H9 (cell line): Measurements from ENCODE around the gene SLITRK6. TPM values are rescaled to one million over a fixed set of nuclear protein-coding genes. Genes with fewer than 3 reads are reported as not detected.
A peak's percentile ranks its signal among the peaks of the same experiment; 100 is the strongest.

ENCODE experiments used
- DNase-seq: peaks from one replicate; pipeline ENCODE4 v3.0.0-alpha.2; 2017
- H2AFZ ChIP-seq: one replicate; pipeline ENCODE4 v1.6.1; 2013; ENCODE audit warnings: mild to moderate bottlenecking, low read length, control low read depth, moderate library complexity
- H2AK5ac ChIP-seq: 2 replicates; pipeline ENCODE4 v1.6.1; 2013; ENCODE audit warnings: low read length, control low read depth, mixed read lengths; ENCODE audit not compliant: insufficient read length
- H2BK120ac ChIP-seq: one replicate; pipeline ENCODE4 v1.6.1; 2013; ENCODE audit warnings: low read depth, mild to moderate bottlenecking, low read length, control low read depth, inconsistent platforms; ENCODE audit not compliant: poor library complexity, severe bottlenecking
- H2BK12ac ChIP-seq: 2 replicates; pipeline ENCODE4 v1.6.1; 2013; ENCODE audit warnings: low read length, control low read depth, mixed read lengths, low read depth; ENCODE audit not compliant: insufficient read length
- H2BK15ac ChIP-seq: 2 replicates; pipeline ENCODE4 v1.6.1; 2013; ENCODE audit warnings: low read depth, low read length, control low read depth
- H2BK20ac ChIP-seq: one replicate; pipeline ENCODE4 v1.6.1; 2013; ENCODE audit warnings: low read depth, mild to moderate bottlenecking, low read length, control low read depth, inconsistent platforms; ENCODE audit not compliant: poor library complexity, severe bottlenecking
- H2BK5ac ChIP-seq: 2 replicates; pipeline ENCODE4 v1.6.1; 2013; ENCODE audit warnings: low read length, control low read depth, mixed read lengths; ENCODE audit not compliant: insufficient read length
- H3K14ac ChIP-seq: 2 replicates; pipeline ENCODE4 v1.6.1; 2013; ENCODE audit warnings: low read length, control low read depth; ENCODE audit not compliant: insufficient read depth
- H3K18ac ChIP-seq: 2 replicates; pipeline ENCODE4 v1.6.1; 2013; ENCODE audit warnings: low read depth, mild to moderate bottlenecking, mixed read lengths, low read length, control low read depth; ENCODE audit not compliant: insufficient read length
- H3K23ac ChIP-seq: 2 replicates; pipeline ENCODE4 v1.6.1; 2013; ENCODE audit warnings: low read length, control low read depth, mixed read lengths, low read depth; ENCODE audit not compliant: insufficient read length
- H3K23me2 ChIP-seq: 2 replicates; pipeline ENCODE4 v1.6.1; 2013; ENCODE audit warnings: low read depth, mild to moderate bottlenecking, mixed read lengths, low read length, control low read depth; ENCODE audit not compliant: insufficient read length, poor library complexity, severe bottlenecking
- H3K27ac ChIP-seq: 2 replicates; pipeline ENCODE4 v1.5.1; 2013; ENCODE audit warnings: low read length, control low read depth, mixed read lengths, low read depth; ENCODE audit not compliant: insufficient read length
- H3K27me3 ChIP-seq: 2 replicates; pipeline ENCODE4 v1.6.1; 2013; ENCODE audit warnings: low read length, control low read depth, inconsistent platforms; ENCODE audit not compliant: insufficient read depth
- H3K4ac ChIP-seq: 2 replicates; pipeline ENCODE4 v1.6.1; 2013; ENCODE audit warnings: low read depth, mild to moderate bottlenecking, control low read depth, inconsistent platforms, low read length, moderate library complexity
- H3K4me1 ChIP-seq: 2 replicates; pipeline ENCODE4 v1.6.1; 2013; ENCODE audit warnings: low read length, control low read depth, inconsistent platforms; ENCODE audit not compliant: insufficient read depth
- H3K4me2 ChIP-seq: 2 replicates; pipeline ENCODE4 v1.6.1; 2013; ENCODE audit warnings: low read length, control low read depth, mixed read lengths; ENCODE audit not compliant: insufficient read length, insufficient read depth
- H3K56ac ChIP-seq: 2 replicates; pipeline ENCODE4 v1.6.1; 2013; ENCODE audit warnings: low read depth, mild to moderate bottlenecking, mixed read lengths, low read length, control low read depth; ENCODE audit not compliant: insufficient read length
- H3K79me1 ChIP-seq: 2 replicates; pipeline ENCODE4 v1.6.1; 2013; ENCODE audit warnings: low read depth, mild to moderate bottlenecking, moderate library complexity, low read length, control low read depth, inconsistent platforms; ENCODE audit not compliant: insufficient read depth, poor library complexity, severe bottlenecking
- H3K79me2 ChIP-seq: 2 replicates; pipeline ENCODE4 v1.6.1; 2013; ENCODE audit warnings: low read length, control low read depth, inconsistent platforms; ENCODE audit not compliant: insufficient read depth
- H3K9ac ChIP-seq: 2 replicates; pipeline ENCODE4 v1.6.1; 2013; ENCODE audit warnings: low read length, control low read depth, mixed read lengths; ENCODE audit not compliant: insufficient read length; ENCODE audit errors: extremely low read depth
- H3K9me3 ChIP-seq: one replicate; pipeline ENCODE4 v1.6.1; 2013; ENCODE audit warnings: low read depth, low read length, inconsistent platforms; ENCODE audit not compliant: control insufficient read depth
- H3T11ph ChIP-seq: one replicate; pipeline ENCODE4 v1.6.1; 2013; ENCODE audit warnings: mild to moderate bottlenecking, low read length, control low read depth, inconsistent platforms
- H4K20me1 ChIP-seq: one replicate; pipeline ENCODE4 v1.6.1; 2013; ENCODE audit not compliant: control insufficient read depth, insufficient read length, insufficient read depth
- H4K5ac ChIP-seq: 2 replicates; pipeline ENCODE4 v1.6.1; 2013; ENCODE audit warnings: low read depth, mild to moderate bottlenecking, mixed read lengths, low read length, control low read depth; ENCODE audit not compliant: insufficient read length
- H4K8ac ChIP-seq: replicated peaks from 2 replicates; pipeline ENCODE4 v1.6.1; 2013; ENCODE audit warnings: low read length, control low read depth, mixed read lengths, low read depth; ENCODE audit not compliant: insufficient read length
- H4K91ac ChIP-seq: 2 replicates; pipeline ENCODE4 v1.6.1; 2013; ENCODE audit warnings: low read depth, mild to moderate bottlenecking, moderate library complexity, mixed read lengths, low read length, control low read depth; ENCODE audit not compliant: insufficient read length
- H3K27ac Mint-ChIP-seq, 3 experiments: 2 replicates in 2 of 3; 3 replicates in 1 of 3; pipeline ENCODE4 v1.8.0; 2020 to 2021; ENCODE audit warnings: mixed read lengths in 3 of 3, mild to moderate bottlenecking in 1 of 3, moderate library complexity in 1 of 3
- H3K27me3 Mint-ChIP-seq: 2 replicates; pipeline ENCODE4 v1.8.0; 2021; ENCODE audit warnings: low read depth, mild to moderate bottlenecking, moderate library complexity, mixed read lengths
- H3K36me3 Mint-ChIP-seq, 3 experiments: 2 replicates in 2 of 3; 3 replicates in 1 of 3; pipeline ENCODE4 v1.8.0; 2020 to 2021; ENCODE audit warnings: low read depth in 3 of 3, mixed read lengths in 3 of 3; ENCODE audit not compliant: insufficient read depth in 1 of 3
- H3K4me1 Mint-ChIP-seq, 2 experiments: 2 replicates each; pipeline ENCODE4 v1.8.0; 2020; ENCODE audit warnings: mixed read lengths in 2 of 2
- H3K4me3 Mint-ChIP-seq, 2 experiments: 2 replicates in 1 of 2; 3 replicates in 1 of 2; pipeline ENCODE4 v1.8.0; 2020 to 2021; ENCODE audit warnings: mild to moderate bottlenecking in 2 of 2, mixed read lengths in 2 of 2, moderate library complexity in 1 of 2
- H3K9me3 Mint-ChIP-seq, 2 experiments: 2 replicates in 1 of 2; 3 replicates in 1 of 2; pipeline ENCODE4 v1.8.0; 2020; ENCODE audit warnings: mild to moderate bottlenecking in 2 of 2, mixed read lengths in 2 of 2, moderate library complexity in 1 of 2
- WGBS: extraction: QIAGEN DNeasy Blood & Tissue Kit; methylation state at CpG from one replicate; pipeline ENCODE4 v1.1.7; 2013; ENCODE audit warnings: missing lambda C conversion rate, low lambda C conversion rate, mixed read lengths; ENCODE audit not compliant: insufficient read length; ENCODE audit errors: extremely low coverage; 5-methylcytosine and 5-hydroxymethylcytosine counted together
- total RNA-seq: library from RNA; stranded (reverse); gene quantifications from 2 replicates; pipeline ENCODE4 v1.2.1, GENCODE V29; 2021
- TF ChIP-seq, protein P1 (sequence below): fragments of 200-600 bp; sonication (generic); conservative IDR thresholded peaks from 3 replicates; pipeline ENCODE4 v1.8.0; 2021; ENCODE audit warnings: antibody characterized with exemption, mild to moderate bottlenecking

SLITRK6 gene
- total RNA-seq, 1 experiment from 2014 or later = not detected

DNA sequence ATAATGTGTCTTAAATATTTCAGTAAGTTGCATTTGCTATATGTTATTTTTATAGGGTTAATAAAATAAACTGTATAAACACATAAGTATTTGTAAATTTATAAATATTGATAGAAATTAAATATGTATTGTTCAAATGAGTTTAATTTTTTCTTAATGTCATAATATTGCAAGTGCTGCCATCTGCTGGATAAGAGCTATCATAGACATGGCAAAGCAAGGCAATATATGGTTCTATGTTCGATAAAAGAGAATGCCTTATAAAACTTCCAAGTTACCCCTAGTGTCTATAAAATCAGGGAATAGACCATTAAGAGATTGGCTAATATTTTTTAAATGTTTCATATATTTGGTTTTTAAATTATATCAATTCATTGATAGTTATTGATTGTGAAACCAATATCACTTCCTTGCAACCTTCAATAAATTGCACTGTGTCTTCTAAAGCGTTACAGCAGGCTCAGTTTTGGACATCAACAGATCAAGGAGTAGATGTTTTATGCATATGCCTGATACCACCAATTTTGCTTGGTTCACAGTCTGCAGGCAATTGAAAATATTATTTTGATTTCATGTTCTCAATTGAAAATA, 29.0 kb upstream of the SLITRK6 start:
- Mint-ChIP-seq H3K4me1 (no peaks in the 10 kb centered on the region), H3K4me3 (no peak overlapping the region), H3K9me3 (no peaks in the 10 kb centered on the region), H3K36me3 (no peaks in the 10 kb centered on the region), H3K27ac (no peak overlapping the region), H3K27me3 (no peaks in the 10 kb centered on the region)
- Histone ChIP-seq H3K9me3 (no peaks in the 10 kb centered on the region), H3K23me2 (no peaks in the 10 kb centered on the region), H4K5ac (no peak overlapping the region), H4K20me1 (no peaks in the 10 kb centered on the region), H2BK20ac (no peak overlapping the region), H3K56ac (no peak overlapping the region), H3K14ac (no peak overlapping the region), H3K79me1 (no peaks in the 10 kb centered on the region), H3K27me3 (no peaks in the 10 kb centered on the region), H3K9ac (no peak overlapping the region), H3K4me2 (no peak overlapping the region), H3K27ac (no peak overlapping the region), H3K18ac (no peak overlapping the region), H2AK5ac (no peak overlapping the region), H3K23ac (no peak overlapping the region), H2BK15ac (no peak overlapping the region), H4K91ac (no peak overlapping the region), H3K4me1 (no peaks in the 10 kb centered on the region), H2BK5ac (no peak overlapping the region), H4K8ac (no peak overlapping the region), H2AFZ (no peak overlapping the region), H2BK12ac (no peak overlapping the region), H3K79me2 (no peaks in the 10 kb centered on the region), H2BK120ac (no peak overlapping the region), H3K4ac (no peak overlapping the region), H3T11ph (no peak overlapping the region)
- no CpG with 5 or more reads among the region's 2 CpGs for WGBS
- TF ChIP-seq, protein P1, sequence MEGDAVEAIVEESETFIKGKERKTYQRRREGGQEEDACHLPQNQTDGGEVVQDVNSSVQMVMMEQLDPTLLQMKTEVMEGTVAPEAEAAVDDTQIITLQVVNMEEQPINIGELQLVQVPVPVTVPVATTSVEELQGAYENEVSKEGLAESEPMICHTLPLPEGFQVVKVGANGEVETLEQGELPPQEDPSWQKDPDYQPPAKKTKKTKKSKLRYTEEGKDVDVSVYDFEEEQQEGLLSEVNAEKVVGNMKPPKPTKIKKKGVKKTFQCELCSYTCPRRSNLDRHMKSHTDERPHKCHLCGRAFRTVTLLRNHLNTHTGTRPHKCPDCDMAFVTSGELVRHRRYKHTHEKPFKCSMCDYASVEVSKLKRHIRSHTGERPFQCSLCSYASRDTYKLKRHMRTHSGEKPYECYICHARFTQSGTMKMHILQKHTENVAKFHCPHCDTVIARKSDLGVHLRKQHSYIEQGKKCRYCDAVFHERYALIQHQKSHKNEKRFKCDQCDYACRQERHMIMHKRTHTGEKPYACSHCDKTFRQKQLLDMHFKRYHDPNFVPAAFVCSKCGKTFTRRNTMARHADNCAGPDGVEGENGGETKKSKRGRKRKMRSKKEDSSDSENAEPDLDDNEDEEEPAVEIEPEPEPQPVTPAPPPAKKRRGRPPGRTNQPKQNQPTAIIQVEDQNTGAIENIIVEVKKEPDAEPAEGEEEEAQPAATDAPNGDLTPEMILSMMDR = peak; percentile 79
- no peak for DNase-seq
